GM18858 (cell line): Measurements from ENCODE around the gene ATF4.

Experiments
- ATAC-seq: cut with Tn5 transposase; IDR thresholded peaks from one replicate; pipeline ENCODE4 v1.9.1; 2021; ENCODE audit not compliant: unreplicated experiment

ATF4 gene

GRCh38 chr22:39556970-39557841 is 36.8 kb downstream of the ATF4 start:
- no peak for ATAC-seq

GRCh38 chr22:39558254-39558727 is 37.9 kb downstream of the ATF4 start:
- ATAC-seq, result no peak

- ATAC-seq, result no peak
Observed at GRCh38 chr22:39558950-39559349, 38.6 kb downstream of the ATF4 start.

GRCh38 chr22:39559456-39560105 is 39.2 kb downstream of the ATF4 start:
- no peak for ATAC-seq

- ATAC-seq, result no peak
Observed at GRCh38 chr22:39560127-39560526, 39.8 kb downstream of the ATF4 start.

GRCh38 chr22:39562839-39563489 is 42.6 kb downstream of the ATF4 start:
- ATAC-seq, result no peak

GRCh38 chr22:39563571-39564428 is 43.4 kb downstream of the ATF4 start:
- no peak for ATAC-seq

GRCh38 chr22:39565414-39565944 is 45.1 kb downstream of the ATF4 start:
- ATAC-seq, result no peak

- no peak for ATAC-seq
Observed at GRCh38 chr22:39567135-39567946, 47.0 kb downstream of the ATF4 start.

GRCh38 chr22:39568278-39568981 is 48.1 kb downstream of the ATF4 start:
- ATAC-seq, result no peak

- no peak for ATAC-seq
Observed at GRCh38 chr22:39569066-39569465, 48.7 kb downstream of the ATF4 start.

- no peak for ATAC-seq
Observed at GRCh38 chr22:39570226-39570625, 49.9 kb downstream of the ATF4 start.

- ATAC-seq, result no peak
Observed at GRCh38 chr22:39570665-39571064, 50.3 kb downstream of the ATF4 start, which contains the start of gene CACNA1I. TSS of gene CACNA1I (plus strand) at chr22:39570753. CDS start at chr22:39570753, 0 bp downstream.

GRCh38 chr22:39571538-39571937 is 51.2 kb downstream of the ATF4 start:
- no peak for ATAC-seq
